ENCODE measurements around the gene TBC1D3B. TPM values are rescaled to one million over a fixed set of nuclear protein-coding genes. Genes with fewer than 3 reads are reported as not detected.
"Not testable (repeated sequence)": the region's sequence is repeated elsewhere in the genome, so short reads cannot be mapped to it uniquely, and the experiment has no call there.

Gene TBC1D3B
- total and polyA plus RNA-seq, 2 donors (not counting 3 experiments of a cell fraction or from before 2014, with no cell fraction given): 0.81 to 3.3 TPM

GRCh38 chr17:36189993-36190392, 13.6 kb upstream of the TBC1D3B start:
- H2AFZ ChIP-seq (ENCODE audit: low read depth, low read length); H3K4me3 ChIP-seq (replicated peaks in 1 of 3; ENCODE audit: insufficient read depth in 1 of 3, low read depth in 1 of 3, low read length in 3 of 3); H3K4me1 ChIP-seq (ENCODE audit: control insufficient read depth, extremely low read depth, insufficient read depth, low read length); H3K36me3 ChIP-seq (ENCODE audit: control insufficient read depth in 2 of 2, extremely low read depth in 1 of 2, insufficient read depth in 2 of 2, low read length in 2 of 2); BruUV-seq (replicated peaks); H3K9me3 ChIP-seq (replicated peaks; ENCODE audit: control insufficient read depth, insufficient read depth, low read length); intact Hi-C loops (cut with micrococcal nuclease); dilution Hi-C loops (cut with MboI; ENCODE audit: extremely low pct_ligation_motif_present, low sequenced_read_pairs); DNase-seq (ENCODE audit: low read depth, low spot score); H3K4me2 ChIP-seq (ENCODE audit: insufficient read depth, low read length); H3K27ac ChIP-seq (ENCODE audit: insufficient read depth, low read depth, low read length); H3K9me1 ChIP-seq (replicated peaks; ENCODE audit: control insufficient read depth, extremely low read depth, insufficient read depth, low read length); H3K9ac ChIP-seq (replicated peaks; ENCODE audit: extremely low read depth, insufficient read depth, low read length); H4K20me1 ChIP-seq (replicated peaks; ENCODE audit: control insufficient read depth, extremely low read depth, insufficient read depth, low read length); FAIRE-seq; POLR2A ChIA-PET; H3K79me2 ChIP-seq (ENCODE audit: control insufficient read depth, insufficient read depth, low read length); H3K27me3 ChIP-seq (ENCODE audit: control insufficient read depth in 2 of 2, insufficient read depth in 2 of 2, low read length in 2 of 2); CTCF ChIA-PET: not testable (repeated sequence)

GRCh38 chr17:36188891-36189306, 12.5 kb upstream of the TBC1D3B start:
- Histone ChIP-seq H3K36me3 (ENCODE audit: control insufficient read depth in 2 of 2, extremely low read depth in 1 of 2, insufficient read depth in 2 of 2, low read length in 2 of 2) (no peaks in the 10 kb centered on the region), H3K4me2 (ENCODE audit: insufficient read depth, low read length) (no peak overlapping the region), H4K20me1 (replicated peaks; ENCODE audit: control insufficient read depth, extremely low read depth, insufficient read depth, low read length) (no peaks in the 10 kb centered on the region), H3K9ac (replicated peaks; ENCODE audit: extremely low read depth, insufficient read depth, low read length) (no peak overlapping the region), H3K4me1 (ENCODE audit: control insufficient read depth, extremely low read depth, insufficient read depth, low read length) (no peaks in the 10 kb centered on the region), H3K9me1 (replicated peaks; ENCODE audit: control insufficient read depth, extremely low read depth, insufficient read depth, low read length) (no peaks in the 10 kb centered on the region), H3K4me3 (replicated peaks in 1 of 3; ENCODE audit: insufficient read depth in 1 of 3, low read depth in 1 of 3, low read length in 3 of 3) (no peak overlapping the region), H3K27me3 (ENCODE audit: control insufficient read depth in 2 of 2, insufficient read depth in 2 of 2, low read length in 2 of 2) (peaks cover 0 to 6% of the 10 kb centered on the region in 2 experiments), H2AFZ (ENCODE audit: low read depth, low read length) (no peak overlapping the region), H3K27ac (ENCODE audit: insufficient read depth, low read depth, low read length) (no peak overlapping the region), H3K9me3 (replicated peaks; ENCODE audit: control insufficient read depth, insufficient read depth, low read length) (no peaks in the 10 kb centered on the region), H3K79me2 (ENCODE audit: control insufficient read depth, insufficient read depth, low read length) (no peaks in the 10 kb centered on the region)
- CTCF ChIA-PET: no interaction called here
- POLR2A ChIA-PET: no interaction called here
- intact Hi-C loops (cut with micrococcal nuclease) (no loop called here), dilution Hi-C loops (cut with MboI; ENCODE audit: extremely low pct_ligation_motif_present, low sequenced_read_pairs) (no loop called here)
- no peak for TF ChIP-seq JUN (IDR thresholded peaks at IDR 0.05; ENCODE audit: borderline replicate concordance, insufficient read depth, insufficient read length, low read depth)
- no peak for TF ChIP-seq MAX (IDR thresholded peaks at IDR 0.05; ENCODE audit: insufficient read depth, insufficient read length)
- TF ChIP-seq POLR2A (IDR thresholded peaks at IDR 0.05; ENCODE audit: low read depth, low read length): no peak
- no peak for TF ChIP-seq GATA2 (IDR thresholded peaks at IDR 0.05; ENCODE audit: insufficient read depth, insufficient read length, low read depth, low read length)
- no peak for TF ChIP-seq POLR2AphosphoS5 (IDR thresholded peaks at IDR 0.05; ENCODE audit: insufficient read depth, low read depth, low read length)
- TF ChIP-seq MYC (IDR thresholded peaks at IDR 0.05; ENCODE audit: low read depth, low read length): no peak
- no peak for TF ChIP-seq CTCF (IDR thresholded peaks at IDR 0.05; ENCODE audit: extremely low read depth in 1 of 2, insufficient read depth in 1 of 2, low read depth in 1 of 2, low read length in 2 of 2)
- TF ChIP-seq FOS (IDR thresholded peaks at IDR 0.05; ENCODE audit: borderline replicate concordance, insufficient read depth, low read length): no peak
- no peak for TF ChIP-seq EZH2 (IDR thresholded peaks at IDR 0.05; ENCODE audit: borderline replicate concordance, low read depth, low read length, severe bottlenecking)
- no TSS peak for BruUV-seq (replicated peaks)
- FAIRE-seq (no peak), DNase-seq (ENCODE audit: low read depth, low spot score) (no peak)

- BruUV-seq (replicated peaks); H3K9me1 ChIP-seq (replicated peaks; ENCODE audit: control insufficient read depth, extremely low read depth, insufficient read depth, low read length); H3K4me2 ChIP-seq (ENCODE audit: insufficient read depth, low read length); H3K79me2 ChIP-seq (ENCODE audit: control insufficient read depth, insufficient read depth, low read length); H3K9me3 ChIP-seq (replicated peaks; ENCODE audit: control insufficient read depth, insufficient read depth, low read length); dilution Hi-C loops (cut with MboI; ENCODE audit: extremely low pct_ligation_motif_present, low sequenced_read_pairs); POLR2A ChIA-PET; FAIRE-seq; intact Hi-C loops (cut with micrococcal nuclease); H4K20me1 ChIP-seq (replicated peaks; ENCODE audit: control insufficient read depth, extremely low read depth, insufficient read depth, low read length); H2AFZ ChIP-seq (ENCODE audit: low read depth, low read length); DNase-seq (ENCODE audit: low read depth, low spot score); H3K27ac ChIP-seq (ENCODE audit: insufficient read depth, low read depth, low read length); H3K4me1 ChIP-seq (ENCODE audit: control insufficient read depth, extremely low read depth, insufficient read depth, low read length); H3K27me3 ChIP-seq (ENCODE audit: control insufficient read depth in 2 of 2, insufficient read depth in 2 of 2, low read length in 2 of 2); CTCF ChIA-PET; H3K9ac ChIP-seq (replicated peaks; ENCODE audit: extremely low read depth, insufficient read depth, low read length); H3K4me3 ChIP-seq (replicated peaks in 1 of 3; ENCODE audit: insufficient read depth in 1 of 3, low read depth in 1 of 3, low read length in 3 of 3); H3K36me3 ChIP-seq (ENCODE audit: control insufficient read depth in 2 of 2, extremely low read depth in 1 of 2, insufficient read depth in 2 of 2, low read length in 2 of 2): not testable (repeated sequence)
Observed at GRCh38 chr17:36187943-36188665, 11.7 kb upstream of the TBC1D3B start.

Measured in endothelial cell of umbilical vein (primary cell).